H1 (cell line): ENCODE measurements around the gene CXXC5. TPM values are rescaled to one million over a fixed set of nuclear protein-coding genes. Genes with fewer than 3 reads are reported as not detected.

Source experiments
- CTCF ChIA-PET: fragments of 300-600 bp; sonication (Branson Sonifier 250); formaldehyde crosslinking; loops from one replicate; lab custom pipeline; 2021; ENCODE audit not compliant: partially characterized antibody; lab: Charles Lee
- POLR2A ChIA-PET: fragments of 300-600 bp; sonication (Branson Sonifier 250); formaldehyde crosslinking; loops from one replicate; lab custom pipeline; 2021; ENCODE audit warnings: inconsistent platforms; ENCODE audit not compliant: partially characterized antibody; lab: Charles Lee
- DNase-seq, 2 experiments: peaks; one replicate each; pipeline versions ENCODE4 v3.0.0 to v3.0.0-alpha.2; 2010 to 2022; ENCODE audit warnings: low spot score in 2 of 2, low read depth in 1 of 2, mixed read lengths in 1 of 2
- FAIRE-seq: peaks from 2 replicates; lab custom pipeline; 2011; peaks lifted over from hg19 to GRCh38; lab: Jason Lieb, UNC
- H2AFZ ChIP-seq: 2 replicates; pipeline ENCODE4 v1.8.1; 2012; ENCODE audit warnings: low read length, inconsistent platforms
- H2AK5ac ChIP-seq: 2 replicates; pipeline ENCODE4 v1.6.1; 2013; ENCODE audit warnings: low read depth, low read length
- H2BK120ac ChIP-seq: replicated peaks from 2 replicates; pipeline ENCODE3; 2013; ENCODE audit warnings: low read depth, low read length, inconsistent platforms
- H2BK12ac ChIP-seq: 2 replicates; pipeline ENCODE4 v1.6.1; 2013; ENCODE audit warnings: low read depth, low read length
- H2BK15ac ChIP-seq: 2 replicates; pipeline ENCODE4 v1.6.1; 2013; ENCODE audit warnings: low read length
- H2BK20ac ChIP-seq: 2 replicates; pipeline ENCODE4 v1.6.1; 2013; ENCODE audit warnings: low read length
- H2BK5ac ChIP-seq: 2 replicates; pipeline ENCODE4 v1.6.1; 2013; ENCODE audit warnings: low read depth, low read length
- H3K14ac ChIP-seq: 2 replicates; pipeline ENCODE4 v1.6.1; 2013; ENCODE audit warnings: inconsistent platforms; ENCODE audit not compliant: insufficient read length
- H3K18ac ChIP-seq: 2 replicates; pipeline ENCODE4 v1.6.1; 2013; ENCODE audit warnings: low read length; ENCODE audit errors: extremely low read depth
- H3K23ac ChIP-seq: 2 replicates; pipeline ENCODE4 v1.6.1; 2013; ENCODE audit warnings: inconsistent platforms; ENCODE audit not compliant: insufficient read length
- H3K23me2 ChIP-seq: 2 replicates; pipeline ENCODE4 v1.6.1; 2013; ENCODE audit warnings: low read depth, low read length
- H3K27ac ChIP-seq: 2 replicates; pipeline ENCODE4 v1.6.1; 2011; ENCODE audit warnings: low read depth, low read length, inconsistent platforms
- H3K27me3 ChIP-seq, 4 experiments: replicated peaks in 1 of 4; 1 replicate in 1 of 4; 2 replicates in 3 of 4; pipeline versions ENCODE4 v1.6.1 to v1.8.1; 2011 to 2013; ENCODE audit warnings: low read length in 3 of 4, mild to moderate bottlenecking in 3 of 4, inconsistent platforms in 2 of 4, mixed read lengths in 2 of 4, moderate library complexity in 1 of 4; ENCODE audit not compliant: control insufficient read depth in 3 of 4, insufficient read depth in 3 of 4; ENCODE audit errors: extremely low read depth in 1 of 4
- H3K36me3 ChIP-seq, 4 experiments: 2 replicates each; pipeline versions ENCODE4 v1.6.1 to v1.8.1; 2011 to 2013; ENCODE audit warnings: mild to moderate bottlenecking in 4 of 4, low read length in 3 of 4, moderate library complexity in 2 of 4, control low read depth in 1 of 4, inconsistent platforms in 1 of 4; ENCODE audit not compliant: insufficient read depth in 4 of 4, control insufficient read depth in 2 of 4
- H3K4ac ChIP-seq: replicated peaks from 2 replicates; pipeline ENCODE3; 2013; ENCODE audit warnings: low read length, low read depth, mixed read lengths, inconsistent platforms; ENCODE audit not compliant: insufficient read length
- H3K4me1 ChIP-seq, 4 experiments: replicated peaks in 1 of 4; 1 replicate in 1 of 4; 2 replicates in 3 of 4; pipeline versions ENCODE4 v1.6.1 to v1.8.1; 2011 to 2013; ENCODE audit warnings: low read length in 3 of 4, inconsistent platforms in 2 of 4, mixed read lengths in 1 of 4; ENCODE audit not compliant: insufficient read depth in 4 of 4, control insufficient read depth in 3 of 4
- H3K4me2 ChIP-seq, 2 experiments: 2 replicates each; pipeline versions ENCODE4 v1.6.1 to v1.8.1; 2011 to 2013; ENCODE audit warnings: low read depth in 2 of 2, low read length in 2 of 2, control low read depth in 1 of 2, inconsistent platforms in 1 of 2, mild to moderate bottlenecking in 1 of 2; ENCODE audit not compliant: insufficient read depth in 1 of 2
- H3K4me3 ChIP-seq, 4 experiments: fragments of 200-600, 300-600 bp in 1 of 4; sonication (generic), shearing (Covaris generic), sonication (Bioruptor Twin) in 1 of 4; 2 replicates each; pipeline versions ENCODE4 v1.5.1 to v1.8.1; 2011 to 2016; ENCODE audit warnings: low read length in 4 of 4, low read depth in 3 of 4, control low read depth in 2 of 4, inconsistent platforms in 2 of 4, mild to moderate bottlenecking in 2 of 4, mixed read lengths in 1 of 4, moderate library complexity in 1 of 4; ENCODE audit not compliant: insufficient read depth in 2 of 4; ENCODE audit errors: extremely low read depth in 1 of 4
- H3K56ac ChIP-seq: replicated peaks from 2 replicates; pipeline ENCODE3; 2013; ENCODE audit warnings: low read depth, mild to moderate bottlenecking, mixed read lengths, low read length, inconsistent platforms; ENCODE audit not compliant: insufficient read length
- H3K79me1 ChIP-seq: 2 replicates; pipeline ENCODE4 v1.6.1; 2013; ENCODE audit warnings: low read depth, low read length, control low read depth
- H3K79me2 ChIP-seq, 2 experiments: 2 replicates each; pipeline versions ENCODE4 v1.6.1 to v1.8.1; 2012 to 2013; ENCODE audit warnings: low read length in 2 of 2, mild to moderate bottlenecking in 2 of 2, inconsistent platforms in 1 of 2; ENCODE audit not compliant: insufficient read depth in 2 of 2, control insufficient read depth in 1 of 2
- H3K9ac ChIP-seq, 4 experiments: replicated peaks in 1 of 4; 1 replicate in 1 of 4; 2 replicates in 3 of 4; pipeline versions ENCODE4 v1.6.1 to v1.8.1; 2011 to 2013; ENCODE audit warnings: low read depth in 3 of 4, low read length in 3 of 4, control low read depth in 2 of 4, mild to moderate bottlenecking in 2 of 4, moderate library complexity in 2 of 4, inconsistent platforms in 1 of 4; ENCODE audit errors: extremely low read depth in 1 of 4
- H3K9me3 ChIP-seq, 2 experiments: 2 replicates each; pipeline versions ENCODE4 v1.6.1 to v1.8.1; 2012 to 2013; ENCODE audit warnings: mild to moderate bottlenecking in 2 of 2, moderate library complexity in 2 of 2, control low read depth in 1 of 2, inconsistent platforms in 1 of 2, low read depth in 1 of 2, low read length in 1 of 2, mixed read lengths in 1 of 2; ENCODE audit not compliant: insufficient read depth in 2 of 2
- H4K20me1 ChIP-seq, 2 experiments: replicated peaks in 1 of 2; 2 replicates each; pipeline versions ENCODE3 to v1.8.1; 2011 to 2013; ENCODE audit warnings: inconsistent platforms in 2 of 2, low read length in 2 of 2, mild to moderate bottlenecking in 1 of 2; ENCODE audit not compliant: insufficient read depth in 2 of 2, control insufficient read depth in 1 of 2
- H4K5ac ChIP-seq: 2 replicates; pipeline ENCODE4 v1.6.1; 2013; ENCODE audit warnings: low read length, low read depth, mixed read lengths, inconsistent platforms; ENCODE audit not compliant: insufficient read length
- H4K8ac ChIP-seq: 2 replicates; pipeline ENCODE4 v1.8.0; 2013; ENCODE audit warnings: mild to moderate bottlenecking, moderate library complexity, low read length, inconsistent platforms; ENCODE audit not compliant: insufficient read depth; ENCODE audit errors: extremely low read depth
- H4K91ac ChIP-seq: replicated peaks from 2 replicates; pipeline ENCODE3; 2013; ENCODE audit warnings: low read length, mixed read lengths, inconsistent platforms; ENCODE audit not compliant: insufficient read length
- SIN3A ChIP-seq, 2 experiments: IDR thresholded peaks in 1 of 2; conservative IDR thresholded peaks in 1 of 2; 2 replicates each; pipeline ENCODE4 v1.6.1; 2011 to 2012; ENCODE audit warnings: low read length in 2 of 2, improper control_type of control experiment in 1 of 2, low read depth in 1 of 2, mild to moderate bottlenecking in 1 of 2
- TEAD4 ChIP-seq: IDR thresholded peaks from 2 replicates; pipeline ENCODE4 v1.6.1; 2012; ENCODE audit warnings: low read depth, low read length, inconsistent platforms, mixed read lengths
- YY1 ChIP-seq: IDR thresholded peaks from 2 replicates; pipeline ENCODE4 v1.6.1; 2011; ENCODE audit warnings: low read depth, mild to moderate bottlenecking, low read length
- WGBS, 2 experiments: shearing (Covaris generic) in 1 of 2; methylation state at CpG; one replicate each; pipeline versions ENCODE4 v1.1.6 to v1.1.7; 2013 to 2015; ENCODE audit warnings: low lambda C conversion rate in 2 of 2, mixed read lengths in 2 of 2, inconsistent platforms in 1 of 2, low coverage in 1 of 2, missing lambda C conversion rate in 1 of 2; ENCODE audit not compliant: insufficient replicate concordance in 2 of 2, insufficient coverage in 1 of 2, insufficient read length in 1 of 2; ENCODE audit errors: extremely low coverage in 1 of 2, missing lambda C conversion rate in 1 of 2; 5-methylcytosine and 5-hydroxymethylcytosine counted together
- polyA plus RNA-seq, 7 experiments: library from polyadenylated mRNA; depleted of rRNA in 3 of 7; stranded (reverse) in 5 of 7; unstranded in 2 of 7; fragments of >200 nt in 5 of 7; fragments of 200-250 nt in 2 of 7; gene quantifications; 1 replicate in 5 of 7; 2 replicates in 1 of 7; 4 replicates in 1 of 7; pipeline versions ENCODE4 v1.2.1 to v1.2.3, GENCODE V29; 2011 to 2013; ENCODE audit warnings: missing spikeins in 2 of 7, mixed read lengths in 2 of 7
- total RNA-seq: library from RNA; stranded (reverse); fragmentation: NEBNext Ultra II Directional; extraction: Animal tissue kit (Norgen Biotek cat#: 25700); gene quantifications from 2 replicates; pipeline ENCODE4 v1.2.1, GENCODE V29; 2021
- TF ChIP-seq, protein P1 (sequence below): IDR thresholded peaks from 2 replicates; pipeline ENCODE4 v1.6.1; 2012; ENCODE audit warnings: inconsistent platforms
- TF ChIP-seq, protein P2 (sequence below): IDR thresholded peaks from 2 replicates; pipeline ENCODE4 v1.6.1; 2012; ENCODE audit warnings: inconsistent platforms

The CXXC5 gene
- total and polyA plus RNA-seq, 2 of the 8 experiments (the other 6 are each of a cell fraction or from before 2014, with no cell fraction given) = 61.4 to 74.0 TPM

DNA sequence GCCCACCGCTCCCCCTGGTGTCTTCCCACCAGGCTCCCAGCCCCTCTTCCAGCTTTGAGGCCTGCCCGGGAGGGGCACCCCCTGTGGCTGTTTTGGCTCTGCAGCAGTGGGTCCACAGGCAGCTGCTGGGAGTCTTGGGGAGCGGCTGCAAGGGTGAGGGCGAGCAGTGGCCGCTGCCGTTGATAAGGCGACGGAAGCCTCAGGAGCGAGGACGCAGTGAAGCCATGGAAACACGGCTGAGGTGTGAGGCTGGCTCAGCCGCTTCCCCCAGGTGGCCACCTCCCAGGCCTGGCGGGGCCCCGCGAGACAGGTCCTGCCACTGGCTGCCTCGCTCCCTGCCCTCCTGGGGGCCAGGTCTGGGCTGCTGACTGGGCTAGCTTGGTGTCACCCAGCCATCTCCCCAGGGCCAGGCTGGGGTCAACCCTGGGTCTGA is 41.5 kb downstream of the CXXC5 start:
- no peak overlapping the region for H3K9ac ChIP-seq
- no peaks in the 10 kb centered on the region for H3K23me2 ChIP-seq
- H4K8ac ChIP-seq = no peak overlapping the region
- peak overlapping the region; percentile 5 to 41; a peak in 3 of 4 replicates for H3K4me2 ChIP-seq
- no peaks in the 10 kb centered on the region for H3K9me3 ChIP-seq
- WGBS, 2 experiments = 53% methylated on average over 4 of the region's 16 CpGs; no CpG with 5 or more reads in 1 of the 2 experiments
- FAIRE-seq = no peak
- H2AK5ac ChIP-seq = no peak overlapping the region
- H3K27me3 ChIP-seq = peaks cover 0 to 5% (median 0%) of the 10 kb centered on the region in 4 experiments; a peak in 3 of 7 replicates
- no peaks in the 10 kb centered on the region for H3K36me3 ChIP-seq
- H2BK15ac ChIP-seq = 0 out of 2 replicates have a peak overlapping the region, but pooled peaks have one; percentile 23
- H3K14ac ChIP-seq = no peak overlapping the region
- no peak overlapping the region for H2BK120ac ChIP-seq
- no peak for TF ChIP-seq YY1
- TF ChIP-seq, protein P1, sequence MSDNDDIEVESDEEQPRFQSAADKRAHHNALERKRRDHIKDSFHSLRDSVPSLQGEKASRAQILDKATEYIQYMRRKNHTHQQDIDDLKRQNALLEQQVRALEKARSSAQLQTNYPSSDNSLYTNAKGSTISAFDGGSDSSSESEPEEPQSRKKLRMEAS = peak; percentile 34; the same call in 1 of the 2 replicates
- TF ChIP-seq SIN3A (conservative IDR thresholded peaks at IDR 0.05 in 1 of 2, IDR thresholded peaks at IDR 0.05 in 1 of 2; ENCODE audit: low read depth in 1 of 2, low read length in 2 of 2) = 0 out of 4 replicates have a peak, but pooled peaks of 1 of the 2 experiments have one; percentile 32
- TF ChIP-seq, protein P2, sequence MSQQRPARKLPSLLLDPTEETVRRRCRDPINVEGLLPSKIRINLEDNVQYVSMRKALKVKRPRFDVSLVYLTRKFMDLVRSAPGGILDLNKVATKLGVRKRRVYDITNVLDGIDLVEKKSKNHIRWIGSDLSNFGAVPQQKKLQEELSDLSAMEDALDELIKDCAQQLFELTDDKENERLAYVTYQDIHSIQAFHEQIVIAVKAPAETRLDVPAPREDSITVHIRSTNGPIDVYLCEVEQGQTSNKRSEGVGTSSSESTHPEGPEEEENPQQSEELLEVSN = 0 out of 2 replicates have a peak, but pooled peaks have one; percentile 41
- no peak for TF ChIP-seq TEAD4
- TF ChIP-seq, all 59 proteins: peak for 3
- Histone ChIP-seq H3K23ac (no peak overlapping the region), H3K79me2 (no peaks in the 10 kb centered on the region), H3K4me1 (peaks cover 28 to 57% (median 48%) of the 10 kb centered on the region in 4 experiments), H2BK5ac (peak overlapping the region; percentile 53; the same call in 1 of the 2 replicates), H2BK20ac (no peak overlapping the region), H4K20me1 (peaks cover 6 to 24% of the 10 kb centered on the region in 2 experiments), H3K4ac (no peak overlapping the region), H3K27ac (no peak overlapping the region), H2AFZ (no peak overlapping the region), H4K91ac (no peak overlapping the region), H3K4me3 (no peak overlapping the region), H3K18ac (peak overlapping the region; percentile 76), H2BK12ac (no peak overlapping the region; the same call in 1 of the 2 replicates), H3K79me1 (no peaks in the 10 kb centered on the region; the same call in 1 of the 2 replicates), H4K5ac (no peak overlapping the region), H3K56ac (no peak overlapping the region)
- DNase-seq = no peak
- CTCF ChIA-PET = interaction anchor here (0.5 to 7.7 kb wide), 22 partner anchors 11 to 1676 kb away, joined by 3 to 97 read pairs (median 5); no protein-coding TSS in a partner anchor
- POLR2A ChIA-PET = interaction anchor here (0.8 to 9.8 kb wide), 17 partner anchors 11 to 76 kb away, joined by 3 to 76 read pairs (median 6); partner anchors contain the start of gene CXXC5
